HepG2 (cell line): ENCODE results near the gene PTHLH. TPM values are rescaled to one million over a fixed set of nuclear protein-coding genes. Genes with fewer than 3 reads are reported as not detected.

Source experiments
- ATAC-seq: fragments of 200-7000 bp; cut with Tn5 transposase; 3 replicates; pipeline ENCODE4 v1.9.1; 2020; ENCODE audit warnings: mild to moderate bottlenecking, moderate library complexity
- BruUV-seq: library from RNA; stranded (reverse); fragments of 400-500 nt; replicated peaks from 2 replicates; lab custom pipeline; 2021; lab: Mats Ljungman, UMichigan
- CTCF ChIA-PET: fragments of 300-600 bp; formaldehyde crosslinking; extraction: SDS; loops from one replicate; lab custom pipeline; 2021; ENCODE audit warnings: low total read pairs, inconsistent platforms, low intra/inter-chr PET ratio; lab: Yijun Ruan, JAX
- POLR2A ChIA-PET: fragments of 350-600 bp; sonication (Branson Sonifier 250); formaldehyde crosslinking; loops from one replicate; lab custom pipeline; 2020; ENCODE audit warnings: antibody characterized with exemption, inconsistent platforms; lab: Yijun Ruan, JAX
- DNase-seq: peaks from one replicate; pipeline ENCODE4 v3.0.0-alpha.2; 2015; ENCODE audit warnings: low spot score
- FAIRE-seq: peaks from 3 replicates; lab custom pipeline; 2011; peaks lifted over from hg19 to GRCh38; lab: Jason Lieb, UNC
- H2AFZ ChIP-seq: one replicate; pipeline ENCODE4 v1.6.1; 2011; ENCODE audit warnings: low read length, inconsistent platforms
- H3K27ac ChIP-seq: fragments of 300-600 bp; 3 replicates; pipeline ENCODE4 v1.8.0; 2011; ENCODE audit warnings: mixed run types, mild to moderate bottlenecking, mixed read lengths, low read length, inconsistent platforms; ENCODE audit not compliant: insufficient read depth; ENCODE audit errors: extremely low read length
- H3K27me3 ChIP-seq, 2 experiments: fragments of 200-600 bp in 1 of 2; 2 replicates in 1 of 2; 3 replicates in 1 of 2; pipeline versions ENCODE4 v1.6.0 to v1.8.0; 2011; ENCODE audit warnings: low read length in 2 of 2, mild to moderate bottlenecking in 2 of 2, moderate library complexity in 2 of 2, inconsistent platforms in 1 of 2; ENCODE audit not compliant: insufficient read depth in 2 of 2, control insufficient read depth in 1 of 2
- H3K36me3 ChIP-seq, 2 experiments: fragments of 200-600 bp in 1 of 2; replicated peaks in 1 of 2; 2 replicates in 1 of 2; 3 replicates in 1 of 2; pipeline versions ENCODE4 v1.5.1 to v1.8.0; 2011; ENCODE audit warnings: low read length in 2 of 2, inconsistent platforms in 1 of 2; ENCODE audit not compliant: insufficient read depth in 2 of 2, control insufficient read depth in 1 of 2
- H3K4me1 ChIP-seq: 2 replicates; pipeline ENCODE4 v1.5.1; 2012; ENCODE audit warnings: low read length, inconsistent platforms; ENCODE audit not compliant: insufficient read depth
- H3K4me2 ChIP-seq: 2 replicates; pipeline ENCODE4 v1.6.0; 2011; ENCODE audit warnings: low read depth, low read length, inconsistent platforms
- H3K4me3 ChIP-seq, 3 experiments: fragments of 200-600 bp in 1 of 3; sonication (generic), shearing (Covaris generic) in 1 of 3; replicated peaks in 1 of 3; 2 replicates each; pipeline ENCODE4 v1.5.1; 2011 to 2016; ENCODE audit warnings: low read length in 3 of 3, inconsistent platforms in 2 of 3, low read depth in 2 of 3, mild to moderate bottlenecking in 2 of 3, control low read depth in 1 of 3, mixed read lengths in 1 of 3; ENCODE audit not compliant: insufficient read depth in 1 of 3
- H3K79me2 ChIP-seq: one replicate; pipeline ENCODE4 v1.6.1; 2011; ENCODE audit warnings: low read length, inconsistent platforms; ENCODE audit not compliant: insufficient read depth
- H3K9ac ChIP-seq: 2 replicates; pipeline ENCODE4 v1.6.0; 2011; ENCODE audit warnings: mild to moderate bottlenecking, low read depth, low read length, inconsistent platforms; ENCODE audit not compliant: insufficient read depth
- H3K9me3 ChIP-seq: 2 replicates; pipeline ENCODE4 v1.5.1; 2012; ENCODE audit warnings: mild to moderate bottlenecking, low read length
- H4K20me1 ChIP-seq: 2 replicates; pipeline ENCODE4 v1.6.0; 2011; ENCODE audit warnings: inconsistent platforms, mild to moderate bottlenecking, low read length, moderate library complexity; ENCODE audit not compliant: insufficient read depth
- CEBPZ ChIP-seq: IDR thresholded peaks from 2 replicates; pipeline ENCODE4 v1.6.1; 2012; ENCODE audit warnings: low read length, improper control_type of control experiment
- ISL2 ChIP-seq: sonication (generic); formaldehyde crosslinking; IDR thresholded peaks from 2 replicates; pipeline ENCODE4 v1.5.0; 2020; ENCODE audit warnings: missing genetic modification reagents
- KLF9 ChIP-seq: IDR thresholded peaks from 2 replicates; pipeline ENCODE4 v1.6.1; 2016; ENCODE audit warnings: low read depth
- NAIF1 ChIP-seq: sonication (generic); formaldehyde crosslinking; IDR thresholded peaks from 2 replicates; pipeline ENCODE4 v1.5.0; 2020; ENCODE audit warnings: mild to moderate bottlenecking, missing genetic modification reagents, borderline replicate concordance
- POLR2G ChIP-seq: fragments of 200-400 bp; formaldehyde crosslinking; IDR thresholded peaks from 2 replicates; pipeline ENCODE4 v1.6.1; 2018; ENCODE audit warnings: mild to moderate bottlenecking, low read depth, low read length, moderate library complexity
- RXRB ChIP-seq: IDR thresholded peaks from 2 replicates; pipeline ENCODE4 v1.6.1; 2016; ENCODE audit warnings: borderline replicate concordance, missing genetic modification reagents, missing compliant biosample characterization
- SKI ChIP-seq: fragments of 450-650 bp; IDR thresholded peaks from one replicate; pipeline ENCODE4 v1.6.1; 2018; ENCODE audit warnings: mild to moderate bottlenecking; ENCODE audit not compliant: partially characterized antibody
- ZNF256 ChIP-seq: sonication (generic); formaldehyde crosslinking; conservative IDR thresholded peaks from 2 replicates; pipeline ENCODE4 v1.4.0; 2020; ENCODE audit warnings: missing genetic modification reagents
- WGBS: methylation state at CpG from one replicate; pipeline ENCODE4 v1.1.6; 2017; ENCODE audit warnings: low lambda C conversion rate; 5-methylcytosine and 5-hydroxymethylcytosine counted together
- in situ Hi-C: cut with HindIII; loops from 2 replicates; pipeline ENCODE4 v1.10.0; 2017; ENCODE audit warnings: low pct_unique_long_range_greater_than_20kb; ENCODE audit not compliant: extremely low pct_ligation_motif_present
- intact Hi-C: fragments of 100-400 bp; cut with micrococcal nuclease; formaldehyde crosslinking; loops from one replicate; pipeline ENCODE4 v1.10.0; 2022; ENCODE audit not compliant: unreplicated experiment
- polyA plus RNA-seq, 8 experiments: library from polyadenylated mRNA; depleted of rRNA in 3 of 8; stranded (reverse) in 7 of 8; unstranded in 1 of 8; fragments of >200 nt; fragmentation: Illumina TruSeq in 4 of 8; extraction: Trizol in 4 of 8; gene quantifications; 2 replicates each; pipeline versions ENCODE4 v1.2.1 to v1.2.3, GENCODE V29; 2011 to 2016; ENCODE audit warnings: low read depth in 4 of 8, missing spikeins in 1 of 8, mixed read lengths in 1 of 8; ENCODE audit not compliant: insufficient read depth in 1 of 8
- total RNA-seq, 5 experiments: library from RNA; depleted of rRNA; stranded (reverse); fragments of >200 nt; fragmentation: Illumina TruSeq; extraction: Trizol; gene quantifications; 2 replicates each; pipeline ENCODE4 v1.2.3, GENCODE V29; 2016; ENCODE audit warnings: low read depth in 1 of 5

PTHLH gene
- total and polyA plus RNA-seq, 2 of the 13 experiments (the other 11 are each of a cell fraction or from before 2014, with no cell fraction given) = 0.22 TPM; not detected in 1

- in situ Hi-C loops (no loop called here), intact Hi-C loops (no loop called here)
- BruUV-seq = no TSS peak
- 0% methylated on average over 1 of the region's 1 CpG for WGBS
- Histone ChIP-seq H3K9me3 (no peaks in the 10 kb centered on the region), H3K4me3 (no peak overlapping the region), H3K4me2 (no peak overlapping the region), H3K9ac (no peak overlapping the region), H3K36me3 (no peaks in the 10 kb centered on the region), H3K27me3 (no peaks in the 10 kb centered on the region; a peak in 1 of 5 replicates), H3K79me2 (no peaks in the 10 kb centered on the region), H3K4me1 (peaks cover 2% of the 10 kb centered on the region; the same call in 1 of the 2 replicates), H3K27ac (no peak overlapping the region), H2AFZ (no peak overlapping the region), H4K20me1 (no peaks in the 10 kb centered on the region)
- ATAC-seq = no peak
- ChIA-PET CTCF (no interaction called here), POLR2A (no interaction called here)
- no peak for FAIRE-seq
- DNase-seq = no peak
- TF ChIP-seq ISL2 (CRISPR knock-in tag) (no peak), POLR2G (no peak), RXRB (CRISPR knock-in tag) (no peak), NAIF1 (no peak), KLF9 (CRISPR knock-in tag) (no peak), CEBPZ (no peak), SKI (no peak), ZNF256 (CRISPR knock-in tag) (no peak)
These were observed 49.9 kb downstream of the PTHLH start for GRCh38 chr12:27922531-27923139.
